ENCODE measurements around the gene HNRNPAB. TPM values are rescaled to one million over a fixed set of nuclear protein-coding genes. Genes with fewer than 3 reads are reported as not detected.
A peak's percentile ranks its signal among the peaks of the same experiment; 100 is the strongest.
"Not testable (repeated sequence)": the region's sequence is repeated elsewhere in the genome, so short reads cannot be mapped to it uniquely, and the experiment has no call there.

HNRNPAB gene
- total RNA-seq, 1 donor from 2014 or later: 48.6 TPM

- no peak for DNase-seq
Measured at GRCh38 chr5:178245389-178245788, 41.1 kb downstream of the HNRNPAB start.

GRCh38 chr5:178246624-178247279 lies 42.4 kb downstream of the HNRNPAB start:
- peak; percentile 24 for DNase-seq

GRCh38 chr5:178247481-178248456 lies 43.4 kb downstream of the HNRNPAB start:
- DNase-seq: no peak

GRCh38 chr5:178248750-178249149 lies 44.4 kb downstream of the HNRNPAB start:
- DNase-seq: no peak

- no peak for DNase-seq
Measured at GRCh38 chr5:178249191-178249989, 45.1 kb downstream of the HNRNPAB start.

- no peak for DNase-seq
Measured at GRCh38 chr5:178250263-178250662, 45.9 kb downstream of the HNRNPAB start.

GRCh38 chr5:178252258-178252657 lies 47.9 kb downstream of the HNRNPAB start:
- DNase-seq: no peak

GRCh38 chr5:178253632-178254031 lies 49.3 kb downstream of the HNRNPAB start:
- DNase-seq: not testable (repeated sequence)

- DNase-seq: no peak
Measured at GRCh38 chr5:178256746-178257145, 52.4 kb downstream of the HNRNPAB start.

- no peak for DNase-seq
Measured at GRCh38 chr5:178257650-178258049, 53.3 kb downstream of the HNRNPAB start.

- DNase-seq: no peak
Measured at GRCh38 chr5:178259623-178260536, 55.5 kb downstream of the HNRNPAB start.

Other genes starting within 250 kb of the HNRNPAB start
- not detected for gene PROP1, start 208.3 kb upstream of the HNRNPAB start, total RNA-seq
- 4.6 TPM for gene N4BP3, start 91.0 kb upstream of the HNRNPAB start, total RNA-seq
- gene RMND5B, start 73.5 kb upstream of the HNRNPAB start, total RNA-seq: 20.0 TPM
- 52.7 TPM for gene NHP2, start 50.6 kb upstream of the HNRNPAB start, total RNA-seq
- gene GMCL2, start 17.2 kb upstream of the HNRNPAB start, total RNA-seq: not detected
- gene PHYKPL, start 28.3 kb downstream of the HNRNPAB start, total RNA-seq: 42.4 TPM

All from skin of body (tissue), 2 donors.